Activated CD4-positive, alpha-beta T cell treated with anti-CD3 and anti-CD28 coated beads for 4 hours (primary cell): ENCODE measurements around the gene CR1.
"Not testable (repeated sequence)": the region's sequence is repeated elsewhere in the genome, so short reads cannot be mapped to it uniquely, and the experiment has no call there.

Experiments
- DNase-seq, 2 donors: peaks; one replicate each; pipeline ENCODE4 v3.0.0-alpha.2; 2020

The CR1 gene

DNA sequence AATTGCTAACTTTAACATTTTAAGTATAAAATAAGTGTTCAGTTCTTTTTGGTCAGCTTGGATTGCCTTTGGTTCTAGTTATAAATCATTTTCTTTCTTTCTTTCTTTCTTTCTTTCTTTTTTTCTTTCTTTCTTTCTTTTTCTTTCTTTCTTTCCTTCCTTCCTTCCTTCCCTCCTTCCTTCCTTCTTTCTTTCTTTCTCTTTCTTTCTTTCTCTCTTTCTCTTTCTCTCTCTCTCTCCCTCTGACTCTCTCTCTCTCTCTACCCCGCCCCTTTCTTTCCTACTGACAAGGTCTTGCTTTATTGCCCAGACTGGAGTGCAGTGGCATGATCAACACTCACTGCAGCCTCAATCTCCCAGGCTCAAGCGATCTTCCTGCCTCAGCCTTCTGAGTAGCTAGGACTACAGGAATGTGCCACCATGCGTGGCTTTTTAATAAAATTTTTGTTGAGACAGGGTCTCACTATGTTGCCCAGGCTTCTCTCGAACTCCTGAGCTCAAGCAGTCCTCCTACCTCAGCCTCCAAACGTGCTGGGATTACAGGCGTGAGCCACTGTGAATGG lies 187.0 kb downstream of the CR1 start:
- DNase-seq: not testable (repeated sequence)

DNA sequence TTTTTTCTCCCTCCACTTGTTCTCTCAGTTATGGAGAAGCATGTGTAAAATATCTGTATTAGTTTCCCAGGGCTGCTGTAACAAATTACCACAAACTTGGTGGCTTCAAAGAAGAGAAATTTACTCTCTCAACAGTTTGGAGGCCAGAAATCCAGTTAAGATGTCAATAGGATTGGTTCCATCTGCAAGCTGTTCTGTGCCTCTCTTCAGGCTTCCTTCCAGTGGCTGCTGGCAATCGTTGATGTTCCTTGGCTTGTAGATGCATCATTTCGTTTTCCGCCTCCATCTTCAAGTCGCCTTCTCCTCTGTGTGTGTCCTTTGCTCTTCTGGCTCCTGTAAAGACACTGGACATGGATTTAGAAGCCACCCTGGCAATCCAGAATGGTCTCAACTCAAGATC lies 194.6 kb downstream of the CR1 start:
- DNase-seq: not testable (repeated sequence)

DNA sequence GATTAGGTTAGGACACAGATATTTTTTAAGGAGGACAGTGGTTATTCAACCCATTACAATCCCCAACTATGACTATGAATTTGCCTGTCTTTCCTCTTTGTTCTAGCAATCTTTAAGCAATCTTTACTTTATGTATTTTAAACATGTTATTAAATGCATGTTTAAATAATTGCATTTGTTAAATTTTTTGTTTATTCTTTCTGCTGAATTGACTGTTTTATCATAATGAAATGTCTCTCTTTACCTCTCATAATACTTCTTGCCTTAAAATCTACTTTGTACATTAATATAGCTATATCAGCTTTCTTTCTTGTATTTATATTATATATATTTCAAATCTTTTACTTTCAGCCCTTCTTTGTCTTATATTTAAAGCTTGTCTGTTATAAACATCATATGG lies 195.1 kb downstream of the CR1 start:
- no peak for DNase-seq
